ENCODE data around the gene COX19. TPM values are rescaled to one million over a fixed set of nuclear protein-coding genes. Genes with fewer than 3 reads are reported as not detected.

Gene COX19
- total RNA-seq, 4 donors from 2014 or later = 4.7 to 6.5 (median 5.2) TPM

DNA sequence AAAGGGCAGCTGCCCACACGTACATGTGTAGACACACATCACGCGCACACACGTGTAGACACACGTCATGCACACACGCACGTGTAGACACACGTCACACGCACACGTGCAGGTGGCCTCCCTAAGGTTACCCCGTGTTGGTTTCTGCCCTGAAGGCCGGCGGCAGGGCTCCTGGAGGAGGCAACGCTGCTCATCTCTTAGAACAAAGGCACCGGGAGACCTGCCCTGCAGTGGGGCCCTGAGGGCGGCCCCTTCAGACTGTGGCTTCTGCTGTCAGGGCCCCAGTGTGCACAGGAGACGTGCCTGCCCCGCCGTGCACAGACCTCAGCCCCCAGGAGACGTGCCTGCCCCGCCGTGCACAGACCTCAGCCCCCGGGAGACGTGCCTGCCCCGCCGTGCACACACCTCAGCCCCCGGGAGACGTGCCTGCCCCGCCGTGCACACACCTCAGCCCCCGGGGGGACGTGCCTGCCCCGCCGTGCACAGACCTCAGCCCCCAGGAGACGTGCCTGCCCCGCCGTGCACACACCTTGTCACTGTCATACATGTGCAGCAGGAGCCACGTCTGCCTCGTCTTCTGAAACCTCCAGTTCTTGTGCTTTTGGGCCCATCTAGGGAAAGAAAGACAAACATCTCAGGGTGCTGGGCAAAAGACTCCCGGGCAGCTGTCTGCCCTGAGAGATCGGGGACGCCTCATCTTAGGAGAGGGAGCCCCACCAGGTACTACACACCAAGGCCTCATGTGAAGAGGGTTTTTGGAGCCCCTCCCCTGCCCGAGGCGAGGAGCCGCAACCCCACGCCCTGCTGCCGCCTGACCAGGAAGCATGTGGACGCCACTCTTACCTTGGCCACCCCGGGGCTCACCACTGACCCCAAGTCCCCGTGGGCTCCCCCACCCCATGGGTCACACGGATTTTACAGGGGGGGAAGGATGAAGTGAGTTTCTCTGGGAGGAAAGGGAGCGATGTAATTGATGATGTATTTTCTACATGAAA lies 24.9 kb upstream of the COX19 start:
- Histone ChIP-seq H3K27me3 (no peaks in the 10 kb centered on the region), H3K36me3 (no peaks in the 10 kb centered on the region), H3K4me3 (no peak overlapping the region), H3K27ac (no peak overlapping the region), H3K4me1 (no peaks in the 10 kb centered on the region), H3K9me3 (no peaks in the 10 kb centered on the region)
- no peak for DNase-seq
- intact Hi-C loops (cut with DNase I; ENCODE audit: low total_unique reads) = no loop called here
- TF ChIP-seq, protein P1, sequence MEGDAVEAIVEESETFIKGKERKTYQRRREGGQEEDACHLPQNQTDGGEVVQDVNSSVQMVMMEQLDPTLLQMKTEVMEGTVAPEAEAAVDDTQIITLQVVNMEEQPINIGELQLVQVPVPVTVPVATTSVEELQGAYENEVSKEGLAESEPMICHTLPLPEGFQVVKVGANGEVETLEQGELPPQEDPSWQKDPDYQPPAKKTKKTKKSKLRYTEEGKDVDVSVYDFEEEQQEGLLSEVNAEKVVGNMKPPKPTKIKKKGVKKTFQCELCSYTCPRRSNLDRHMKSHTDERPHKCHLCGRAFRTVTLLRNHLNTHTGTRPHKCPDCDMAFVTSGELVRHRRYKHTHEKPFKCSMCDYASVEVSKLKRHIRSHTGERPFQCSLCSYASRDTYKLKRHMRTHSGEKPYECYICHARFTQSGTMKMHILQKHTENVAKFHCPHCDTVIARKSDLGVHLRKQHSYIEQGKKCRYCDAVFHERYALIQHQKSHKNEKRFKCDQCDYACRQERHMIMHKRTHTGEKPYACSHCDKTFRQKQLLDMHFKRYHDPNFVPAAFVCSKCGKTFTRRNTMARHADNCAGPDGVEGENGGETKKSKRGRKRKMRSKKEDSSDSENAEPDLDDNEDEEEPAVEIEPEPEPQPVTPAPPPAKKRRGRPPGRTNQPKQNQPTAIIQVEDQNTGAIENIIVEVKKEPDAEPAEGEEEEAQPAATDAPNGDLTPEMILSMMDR (IDR thresholded peaks at IDR 0.05 in 4 of 5, conservative IDR thresholded peaks at IDR 0.05 in 1 of 5) = no peak
- TF ChIP-seq POLR2A (IDR thresholded peaks at IDR 0.05) = no peak
- no peak for ATAC-seq
- in situ Hi-C loops (cut with MboI; ENCODE audit: low sequenced_read_pairs in 4 of 4) = loop anchor here (10.0 to 25.0 kb wide), 3 partner anchors 45 to 162 kb away; partner anchors contain the start of genes ZFAND2A (in 2 of the 4) and GPR146 (in 1 of the 4)

DNA sequence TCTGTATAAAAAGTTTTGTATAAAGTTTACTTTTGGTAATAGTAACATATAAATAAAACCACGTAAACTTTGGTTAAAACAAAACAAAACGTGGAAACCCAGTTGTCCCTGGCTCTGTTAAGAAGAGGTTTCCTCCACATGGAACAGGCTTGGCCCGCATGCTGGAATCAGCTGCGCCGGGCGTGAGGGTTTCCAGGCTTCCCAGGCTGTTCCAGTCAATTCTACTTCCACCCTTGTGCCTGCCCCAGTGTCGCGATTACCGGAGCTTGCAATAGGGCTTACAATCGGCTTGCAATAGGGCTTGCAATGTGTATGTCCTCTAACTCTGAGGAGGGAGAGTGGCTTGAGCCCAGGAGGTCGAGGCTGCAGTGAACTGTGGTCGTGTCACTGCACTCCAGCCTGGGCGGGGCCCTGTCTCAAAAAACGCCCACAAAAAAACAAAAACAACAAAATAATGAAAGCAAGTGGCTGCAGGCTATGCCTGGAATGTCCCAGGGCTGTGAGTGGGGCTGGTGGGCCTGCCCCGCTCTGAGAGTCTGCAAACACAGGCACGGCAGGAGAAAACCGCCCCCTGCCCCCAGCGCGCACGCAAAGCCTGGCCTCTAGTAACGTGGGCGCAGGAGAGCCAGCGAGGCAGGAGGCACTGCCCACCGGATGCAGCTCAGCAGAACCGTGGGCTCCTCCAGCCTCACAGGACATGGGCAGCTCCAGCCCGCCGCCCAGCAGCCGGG lies 24.0 kb upstream of the COX19 start:
- Histone ChIP-seq H3K9me3 (no peaks in the 10 kb centered on the region), H3K4me3 (no peak overlapping the region), H3K27ac (no peak overlapping the region), H3K4me1 (no peaks in the 10 kb centered on the region), H3K36me3 (no peaks in the 10 kb centered on the region), H3K27me3 (no peaks in the 10 kb centered on the region)
- no peak for DNase-seq
- in situ Hi-C loops (cut with MboI; ENCODE audit: low sequenced_read_pairs in 4 of 4) (loop anchor here (10.0 to 25.0 kb wide), 3 partner anchors 45 to 163 kb away; partner anchors contain the start of genes ZFAND2A (in 2 of the 4) and GPR146 (in 1 of the 4)), intact Hi-C loops (cut with DNase I; ENCODE audit: low total_unique reads) (no loop called here)
- no peak for ATAC-seq
- no peak for TF ChIP-seq POLR2A (IDR thresholded peaks at IDR 0.05)
- TF ChIP-seq, protein P1 (IDR thresholded peaks at IDR 0.05 in 4 of 5, conservative IDR thresholded peaks at IDR 0.05 in 1 of 5) = no peak

DNA sequence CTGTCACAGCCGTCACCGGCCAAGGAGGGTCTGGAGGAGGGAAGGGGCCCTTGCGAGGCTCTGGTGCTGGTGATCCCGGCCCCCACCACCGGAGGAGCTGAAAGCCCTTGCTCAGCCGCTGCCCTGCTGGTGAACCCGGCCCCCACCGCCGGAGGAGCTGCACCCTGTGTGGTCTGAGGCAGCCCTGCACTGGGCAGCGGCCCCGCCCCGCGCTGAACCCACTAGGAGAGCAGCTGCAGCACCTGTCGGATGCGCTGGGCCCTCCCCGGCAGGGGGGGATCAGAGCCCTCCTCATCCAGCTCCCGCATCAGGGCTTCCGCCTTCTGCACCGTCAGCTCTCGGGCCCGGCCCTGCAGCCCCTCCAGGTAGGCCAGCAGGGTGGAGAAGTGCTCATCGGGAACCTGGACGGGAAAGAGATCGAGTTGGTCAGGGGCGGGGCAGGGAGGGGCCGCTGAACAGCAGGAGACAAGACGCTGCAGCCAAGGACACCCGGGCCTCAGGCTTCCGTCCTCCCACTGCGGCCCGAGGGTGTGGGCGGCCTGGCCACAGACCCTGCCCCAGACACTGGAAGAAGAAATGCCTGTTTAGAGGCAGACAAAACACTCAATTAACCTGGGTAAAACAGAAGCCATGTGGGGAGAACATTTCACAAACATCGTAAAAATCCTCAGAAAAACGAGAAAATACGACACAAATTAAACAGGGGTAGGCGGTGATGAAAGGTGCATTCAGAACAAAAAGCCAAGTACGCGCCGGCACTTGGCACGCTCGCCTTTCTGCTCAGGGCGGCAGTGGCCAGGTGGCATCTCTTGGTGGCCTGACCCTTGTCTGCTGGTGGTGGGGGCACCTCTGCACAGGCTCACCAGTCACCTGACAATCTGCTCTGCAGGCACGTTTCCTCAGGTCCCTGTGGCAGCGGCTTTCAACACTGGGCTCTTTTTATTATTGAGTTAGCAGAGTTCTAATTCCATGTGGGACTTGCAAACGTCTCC lies 22.4 kb upstream of the COX19 start:
- no peaks in the 10 kb centered on the region for H3K36me3 ChIP-seq
- no peaks in the 10 kb centered on the region for H3K9me3 ChIP-seq
- H3K27me3 ChIP-seq = peaks cover 0 to 3% (median under 1%) of the 10 kb centered on the region in 3 donors
- no peak overlapping the region for H3K4me3 ChIP-seq
- TF ChIP-seq POLR2A (IDR thresholded peaks at IDR 0.05) = no peak
- TF ChIP-seq, protein P1 (IDR thresholded peaks at IDR 0.05 in 4 of 5, conservative IDR thresholded peaks at IDR 0.05 in 1 of 5) = no peak
- intact Hi-C loops (cut with DNase I; ENCODE audit: low total_unique reads) (no loop called here), in situ Hi-C loops (cut with MboI; ENCODE audit: low sequenced_read_pairs in 4 of 4) (loop anchor here (10.0 to 25.0 kb wide), 3 partner anchors 47 to 165 kb away; partner anchors contain the start of genes ZFAND2A (in 2 of the 4) and GPR146 (in 1 of the 4))
- no peak for DNase-seq
- H3K4me1 ChIP-seq = peaks cover 3% of the 10 kb centered on the region in 2 donors
- no peak overlapping the region for H3K27ac ChIP-seq
- ATAC-seq = no peak

Data from gastrocnemius medialis (tissue), 4 donors.